Liver (tissue), 3 donors: ENCODE measurements around the gene FLYWCH2.
"Not testable (repeated sequence)": the region's sequence is repeated elsewhere in the genome, so short reads cannot be mapped to it uniquely, and the experiment has no call there.

Source experiments
- EGR1 ChIP-seq, 2 donors: IDR thresholded peaks; 2 replicates each; pipeline ENCODE4 v1.6.1; 2016 to 2018; ENCODE audit warnings: antibody characterized with exemption in 2 of 2, low read depth in 2 of 2
- FOXA1 ChIP-seq: IDR thresholded peaks from 2 replicates; pipeline ENCODE4 v1.6.1; 2016; ENCODE audit warnings: antibody characterized with exemption
- JUND ChIP-seq, 2 donors: IDR thresholded peaks; 2 replicates each; pipeline ENCODE4 v1.6.1; 2016; ENCODE audit warnings: antibody characterized with exemption in 2 of 2
- RAD21 ChIP-seq, 2 donors: IDR thresholded peaks; 2 replicates each; pipeline ENCODE4 v1.6.1; 2016; ENCODE audit warnings: antibody characterized with exemption in 2 of 2, mild to moderate bottlenecking in 2 of 2
- SP1 ChIP-seq: IDR thresholded peaks from 2 replicates; pipeline ENCODE4 v1.6.1; 2018; ENCODE audit warnings: antibody characterized with exemption, mild to moderate bottlenecking
- TAF1 ChIP-seq: conservative IDR thresholded peaks from 2 replicates; pipeline ENCODE4 v1.6.1; 2016; ENCODE audit warnings: antibody characterized with exemption, mild to moderate bottlenecking
- YY1 ChIP-seq: IDR thresholded peaks from 2 replicates; pipeline ENCODE4 v1.6.1; 2016; ENCODE audit warnings: antibody characterized with exemption, mild to moderate bottlenecking
- TF ChIP-seq, protein P1 (sequence below): IDR thresholded peaks from 2 replicates; pipeline ENCODE4 v1.6.1; 2016; ENCODE audit warnings: antibody characterized with exemption
- TF ChIP-seq, protein P2 (sequence below): fragments of 150-350 bp; IDR thresholded peaks from 2 replicates; pipeline ENCODE4 v1.5.1; 2017; ENCODE audit warnings: improper control_type of control experiment, low read depth, low read length; ENCODE audit not compliant: missing input control
- TF ChIP-seq, protein P3 (sequence below): IDR thresholded peaks from 2 replicates; pipeline ENCODE4 v1.6.1; 2016; ENCODE audit warnings: antibody characterized with exemption, mild to moderate bottlenecking
- TF ChIP-seq, protein P4 (sequence below): IDR thresholded peaks from 2 replicates; pipeline ENCODE4 v1.6.1; 2016; ENCODE audit warnings: antibody characterized with exemption
- TF ChIP-seq, protein P5 (sequence below): IDR thresholded peaks from 2 replicates; pipeline ENCODE4 v1.6.1; 2016; ENCODE audit warnings: antibody characterized with exemption
- donor health status: healthy.
- donor health status: healthy.

DNA sequence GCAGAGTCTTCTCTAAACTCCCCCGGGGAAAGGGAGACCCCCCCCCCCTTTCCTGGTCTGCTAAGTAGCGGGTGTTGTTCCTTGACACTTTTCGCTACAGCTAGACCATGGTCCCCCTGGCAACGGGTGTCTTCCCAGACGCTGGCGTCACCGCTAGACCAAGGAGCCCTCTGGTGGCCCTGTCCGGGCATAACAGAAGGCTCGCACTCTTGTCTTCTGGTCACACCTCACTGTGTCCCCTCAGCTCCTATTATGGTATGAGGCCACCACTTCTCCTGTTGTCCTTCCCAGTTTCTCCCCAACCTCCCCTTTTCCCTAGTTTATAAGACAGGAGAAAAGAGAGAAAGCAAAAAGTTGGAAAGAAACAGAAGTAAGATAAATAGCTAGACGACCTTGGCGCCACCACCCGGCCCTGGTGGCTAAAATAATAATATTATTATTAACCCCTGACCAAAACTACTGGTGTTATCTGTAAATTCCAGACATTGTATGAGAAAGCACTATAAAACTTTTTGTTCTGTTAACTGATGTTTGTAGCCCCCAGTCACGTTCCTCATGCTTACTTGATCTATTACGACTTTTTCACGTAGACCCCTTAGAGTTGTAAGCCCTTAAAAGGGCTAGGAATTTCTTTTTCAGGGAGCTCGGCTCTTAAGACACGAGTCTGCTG lies 24.2 kb downstream of the FLYWCH2 start:
- TF ChIP-seq, protein P1, sequence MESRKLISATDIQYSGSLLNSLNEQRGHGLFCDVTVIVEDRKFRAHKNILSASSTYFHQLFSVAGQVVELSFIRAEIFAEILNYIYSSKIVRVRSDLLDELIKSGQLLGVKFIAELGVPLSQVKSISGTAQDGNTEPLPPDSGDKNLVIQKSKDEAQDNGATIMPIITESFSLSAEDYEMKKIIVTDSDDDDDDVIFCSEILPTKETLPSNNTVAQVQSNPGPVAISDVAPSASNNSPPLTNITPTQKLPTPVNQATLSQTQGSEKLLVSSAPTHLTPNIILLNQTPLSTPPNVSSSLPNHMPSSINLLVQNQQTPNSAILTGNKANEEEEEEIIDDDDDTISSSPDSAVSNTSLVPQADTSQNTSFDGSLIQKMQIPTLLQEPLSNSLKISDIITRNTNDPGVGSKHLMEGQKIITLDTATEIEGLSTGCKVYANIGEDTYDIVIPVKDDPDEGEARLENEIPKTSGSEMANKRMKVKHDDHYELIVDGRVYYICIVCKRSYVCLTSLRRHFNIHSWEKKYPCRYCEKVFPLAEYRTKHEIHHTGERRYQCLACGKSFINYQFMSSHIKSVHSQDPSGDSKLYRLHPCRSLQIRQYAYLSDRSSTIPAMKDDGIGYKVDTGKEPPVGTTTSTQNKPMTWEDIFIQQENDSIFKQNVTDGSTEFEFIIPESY, result not testable (repeated sequence)
- TF ChIP-seq, protein P2, sequence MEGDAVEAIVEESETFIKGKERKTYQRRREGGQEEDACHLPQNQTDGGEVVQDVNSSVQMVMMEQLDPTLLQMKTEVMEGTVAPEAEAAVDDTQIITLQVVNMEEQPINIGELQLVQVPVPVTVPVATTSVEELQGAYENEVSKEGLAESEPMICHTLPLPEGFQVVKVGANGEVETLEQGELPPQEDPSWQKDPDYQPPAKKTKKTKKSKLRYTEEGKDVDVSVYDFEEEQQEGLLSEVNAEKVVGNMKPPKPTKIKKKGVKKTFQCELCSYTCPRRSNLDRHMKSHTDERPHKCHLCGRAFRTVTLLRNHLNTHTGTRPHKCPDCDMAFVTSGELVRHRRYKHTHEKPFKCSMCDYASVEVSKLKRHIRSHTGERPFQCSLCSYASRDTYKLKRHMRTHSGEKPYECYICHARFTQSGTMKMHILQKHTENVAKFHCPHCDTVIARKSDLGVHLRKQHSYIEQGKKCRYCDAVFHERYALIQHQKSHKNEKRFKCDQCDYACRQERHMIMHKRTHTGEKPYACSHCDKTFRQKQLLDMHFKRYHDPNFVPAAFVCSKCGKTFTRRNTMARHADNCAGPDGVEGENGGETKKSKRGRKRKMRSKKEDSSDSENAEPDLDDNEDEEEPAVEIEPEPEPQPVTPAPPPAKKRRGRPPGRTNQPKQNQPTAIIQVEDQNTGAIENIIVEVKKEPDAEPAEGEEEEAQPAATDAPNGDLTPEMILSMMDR, result peak; percentile 32
- not testable (repeated sequence) for TF ChIP-seq YY1; FOXA1; JUND (IDR thresholded peaks at IDR 0.05); SP1; TAF1; EGR1 (IDR thresholded peaks at IDR 0.05; ENCODE audit: low read depth in 2 of 2)
- TF ChIP-seq, protein P3, sequence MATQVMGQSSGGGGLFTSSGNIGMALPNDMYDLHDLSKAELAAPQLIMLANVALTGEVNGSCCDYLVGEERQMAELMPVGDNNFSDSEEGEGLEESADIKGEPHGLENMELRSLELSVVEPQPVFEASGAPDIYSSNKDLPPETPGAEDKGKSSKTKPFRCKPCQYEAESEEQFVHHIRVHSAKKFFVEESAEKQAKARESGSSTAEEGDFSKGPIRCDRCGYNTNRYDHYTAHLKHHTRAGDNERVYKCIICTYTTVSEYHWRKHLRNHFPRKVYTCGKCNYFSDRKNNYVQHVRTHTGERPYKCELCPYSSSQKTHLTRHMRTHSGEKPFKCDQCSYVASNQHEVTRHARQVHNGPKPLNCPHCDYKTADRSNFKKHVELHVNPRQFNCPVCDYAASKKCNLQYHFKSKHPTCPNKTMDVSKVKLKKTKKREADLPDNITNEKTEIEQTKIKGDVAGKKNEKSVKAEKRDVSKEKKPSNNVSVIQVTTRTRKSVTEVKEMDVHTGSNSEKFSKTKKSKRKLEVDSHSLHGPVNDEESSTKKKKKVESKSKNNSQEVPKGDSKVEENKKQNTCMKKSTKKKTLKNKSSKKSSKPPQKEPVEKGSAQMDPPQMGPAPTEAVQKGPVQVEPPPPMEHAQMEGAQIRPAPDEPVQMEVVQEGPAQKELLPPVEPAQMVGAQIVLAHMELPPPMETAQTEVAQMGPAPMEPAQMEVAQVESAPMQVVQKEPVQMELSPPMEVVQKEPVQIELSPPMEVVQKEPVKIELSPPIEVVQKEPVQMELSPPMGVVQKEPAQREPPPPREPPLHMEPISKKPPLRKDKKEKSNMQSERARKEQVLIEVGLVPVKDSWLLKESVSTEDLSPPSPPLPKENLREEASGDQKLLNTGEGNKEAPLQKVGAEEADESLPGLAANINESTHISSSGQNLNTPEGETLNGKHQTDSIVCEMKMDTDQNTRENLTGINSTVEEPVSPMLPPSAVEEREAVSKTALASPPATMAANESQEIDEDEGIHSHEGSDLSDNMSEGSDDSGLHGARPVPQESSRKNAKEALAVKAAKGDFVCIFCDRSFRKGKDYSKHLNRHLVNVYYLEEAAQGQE, result not testable (repeated sequence)
- TF ChIP-seq RAD21 (IDR thresholded peaks at IDR 0.05), result peak in 1 of 2 donors; percentile 48
- TF ChIP-seq, protein P4, sequence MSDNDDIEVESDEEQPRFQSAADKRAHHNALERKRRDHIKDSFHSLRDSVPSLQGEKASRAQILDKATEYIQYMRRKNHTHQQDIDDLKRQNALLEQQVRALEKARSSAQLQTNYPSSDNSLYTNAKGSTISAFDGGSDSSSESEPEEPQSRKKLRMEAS, result not testable (repeated sequence)
- TF ChIP-seq, protein P5, sequence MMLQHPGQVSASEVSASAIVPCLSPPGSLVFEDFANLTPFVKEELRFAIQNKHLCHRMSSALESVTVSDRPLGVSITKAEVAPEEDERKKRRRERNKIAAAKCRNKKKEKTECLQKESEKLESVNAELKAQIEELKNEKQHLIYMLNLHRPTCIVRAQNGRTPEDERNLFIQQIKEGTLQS, result not testable (repeated sequence)
